ENCODE data around the gene FAM234B. TPM values are rescaled to one million over a fixed set of nuclear protein-coding genes. Genes with fewer than 3 reads are reported as not detected.
"Not testable (repeated sequence)": the region's sequence is repeated elsewhere in the genome, so short reads cannot be mapped to it uniquely, and the experiment has no call there.

The FAM234B gene
- total RNA-seq, 4 donors from 2014 or later = 24.0 to 32.3 (median 27.8) TPM

DNA sequence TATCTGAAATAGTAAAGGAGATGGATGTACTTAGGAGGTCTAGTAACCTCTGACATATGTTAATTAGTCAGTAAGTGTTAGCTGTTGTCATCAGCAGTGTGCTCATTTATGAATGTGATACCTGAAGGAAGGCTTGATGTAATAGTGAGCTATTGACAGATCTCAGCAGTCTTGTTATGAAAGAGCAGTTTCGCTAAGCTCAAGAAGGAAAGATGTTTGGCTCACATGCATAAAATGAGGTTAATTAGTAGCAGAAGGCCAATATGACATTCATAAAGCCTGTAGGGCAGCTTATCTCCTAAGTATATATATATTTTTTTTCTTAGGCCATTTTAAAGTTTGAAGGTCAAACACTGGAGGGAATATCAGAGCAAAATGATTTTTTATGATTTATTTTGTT is 2.8 kb downstream of the FAM234B start:
- DNase-seq (ENCODE audit: low spot score in 2 of 2) = no peak
- H3K27me3 ChIP-seq = no peaks in the 10 kb centered on the region

GRCh38 chr12:13049816-13050215 is 5.6 kb downstream of the FAM234B start:
- WGBS = 42% methylated on average over 3 of the region's 3 CpGs
- H3K9me3 ChIP-seq = no peaks in the 10 kb centered on the region
- H3K27me3 ChIP-seq = no peaks in the 10 kb centered on the region
- no peak for DNase-seq (ENCODE audit: low spot score in 2 of 2)
- H3K36me3 ChIP-seq = no peaks in the 10 kb centered on the region
- H3K27ac ChIP-seq = no peak overlapping the region
- no peak overlapping the region for H3K4me3 ChIP-seq
- TF ChIP-seq POLR2A (IDR thresholded peaks at IDR 0.05) (no peak), POLR2AphosphoS5 (IDR thresholded peaks at IDR 0.05) (no peak)
- TF ChIP-seq, protein P1, sequence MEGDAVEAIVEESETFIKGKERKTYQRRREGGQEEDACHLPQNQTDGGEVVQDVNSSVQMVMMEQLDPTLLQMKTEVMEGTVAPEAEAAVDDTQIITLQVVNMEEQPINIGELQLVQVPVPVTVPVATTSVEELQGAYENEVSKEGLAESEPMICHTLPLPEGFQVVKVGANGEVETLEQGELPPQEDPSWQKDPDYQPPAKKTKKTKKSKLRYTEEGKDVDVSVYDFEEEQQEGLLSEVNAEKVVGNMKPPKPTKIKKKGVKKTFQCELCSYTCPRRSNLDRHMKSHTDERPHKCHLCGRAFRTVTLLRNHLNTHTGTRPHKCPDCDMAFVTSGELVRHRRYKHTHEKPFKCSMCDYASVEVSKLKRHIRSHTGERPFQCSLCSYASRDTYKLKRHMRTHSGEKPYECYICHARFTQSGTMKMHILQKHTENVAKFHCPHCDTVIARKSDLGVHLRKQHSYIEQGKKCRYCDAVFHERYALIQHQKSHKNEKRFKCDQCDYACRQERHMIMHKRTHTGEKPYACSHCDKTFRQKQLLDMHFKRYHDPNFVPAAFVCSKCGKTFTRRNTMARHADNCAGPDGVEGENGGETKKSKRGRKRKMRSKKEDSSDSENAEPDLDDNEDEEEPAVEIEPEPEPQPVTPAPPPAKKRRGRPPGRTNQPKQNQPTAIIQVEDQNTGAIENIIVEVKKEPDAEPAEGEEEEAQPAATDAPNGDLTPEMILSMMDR (IDR thresholded peaks at IDR 0.05) = no peak
- H3K4me1 ChIP-seq = peaks cover 35% of the 10 kb centered on the region

More for the DNA sequence above, 2.8 kb downstream of the FAM234B start:
- WGBS = 80% methylated on average over 1 of the region's 1 CpG
- peaks cover 50% of the 10 kb centered on the region for H3K4me1 ChIP-seq
- no peak overlapping the region for H3K27ac ChIP-seq
- H3K4me3 ChIP-seq = no peak overlapping the region
- no peaks in the 10 kb centered on the region for H3K36me3 ChIP-seq
- H3K9me3 ChIP-seq = no peaks in the 10 kb centered on the region
- TF ChIP-seq EP300 (IDR thresholded peaks at IDR 0.05) (no peak), POLR2A (IDR thresholded peaks at IDR 0.05) (no peak), POLR2AphosphoS5 (IDR thresholded peaks at IDR 0.05) (no peak)
- TF ChIP-seq, protein P1 (IDR thresholded peaks at IDR 0.05) = no peak

GRCh38 chr12:13052421-13052820 is 8.2 kb downstream of the FAM234B start:
- Histone ChIP-seq H3K4me1 (peaks cover 22% of the 10 kb centered on the region), H3K9me3 (no peaks in the 10 kb centered on the region), H3K36me3 (peaks cover 6% of the 10 kb centered on the region), H3K27me3 (no peaks in the 10 kb centered on the region), H3K4me3 (no peak overlapping the region), H3K27ac (no peak overlapping the region)
- no peak for DNase-seq (ENCODE audit: low spot score in 2 of 2)
- WGBS = 48% methylated on average over 2 of the region's 2 CpGs
- TF ChIP-seq EP300 (IDR thresholded peaks at IDR 0.05) = no peak
- TF ChIP-seq POLR2AphosphoS5 (IDR thresholded peaks at IDR 0.05) = no peak
- no peak for TF ChIP-seq POLR2A (IDR thresholded peaks at IDR 0.05)
- TF ChIP-seq, protein P1 (IDR thresholded peaks at IDR 0.05) = no peak

DNA sequence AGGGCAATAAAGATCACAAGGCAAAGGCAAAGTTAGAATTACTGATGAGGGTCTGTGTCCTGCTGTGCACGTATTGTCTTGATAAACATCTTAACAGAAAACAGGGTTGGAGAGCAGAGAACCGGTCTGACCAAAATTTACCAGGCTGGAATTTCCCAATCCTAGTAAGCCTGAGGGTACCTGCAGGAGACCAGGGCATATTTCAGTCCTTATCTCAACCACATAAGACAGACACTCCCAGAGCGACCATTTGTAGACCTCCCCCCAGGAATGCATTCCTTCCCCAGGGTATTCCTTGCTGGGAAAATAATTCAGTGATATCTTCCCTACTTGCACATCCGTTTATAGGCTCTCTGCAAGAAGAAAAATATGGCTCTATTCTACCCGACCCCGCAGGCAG is 9.4 kb downstream of the FAM234B start:
- H3K4me1 ChIP-seq = peaks cover 22% of the 10 kb centered on the region
- H3K27me3 ChIP-seq; H3K27ac ChIP-seq; H3K9me3 ChIP-seq; DNase-seq (ENCODE audit: low spot score in 2 of 2); H3K4me3 ChIP-seq; H3K36me3 ChIP-seq: not testable (repeated sequence)
- WGBS = 84% methylated on average over 6 of the region's 6 CpGs

GRCh38 chr12:13060581-13060980 is 16.4 kb downstream of the FAM234B start:
- Histone ChIP-seq H3K4me3 (no peak overlapping the region), H3K9me3 (no peaks in the 10 kb centered on the region), H3K4me1 (no peaks in the 10 kb centered on the region), H3K27me3 (no peaks in the 10 kb centered on the region), H3K27ac (no peak overlapping the region), H3K36me3 (peaks cover 22% of the 10 kb centered on the region)
- DNase-seq (ENCODE audit: low spot score in 2 of 2) = no peak
- 85% methylated on average over 2 of the region's 2 CpGs for WGBS
- TF ChIP-seq, protein P1 (IDR thresholded peaks at IDR 0.05) = no peak

DNA sequence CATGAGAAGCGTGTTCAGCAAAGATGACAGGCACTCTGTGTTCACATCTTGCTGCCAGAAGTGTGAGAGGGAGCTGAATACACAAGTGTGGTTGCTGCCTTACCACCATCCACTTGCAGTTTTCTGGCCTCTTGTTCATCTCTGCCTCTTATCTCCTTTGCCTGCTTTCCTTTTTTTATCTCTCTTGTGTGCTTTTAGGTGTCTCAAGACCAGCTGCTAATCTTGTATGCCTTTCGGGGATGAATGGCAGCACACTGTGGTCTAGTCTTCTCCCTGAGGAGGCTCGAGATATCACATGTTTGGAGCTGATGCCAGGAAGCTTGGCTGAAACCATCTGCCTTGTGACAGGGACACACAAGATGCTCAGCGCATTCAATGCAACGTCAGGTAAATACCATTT is 17.2 kb downstream of the FAM234B start:
- H3K27me3 ChIP-seq = no peaks in the 10 kb centered on the region
- DNase-seq (ENCODE audit: low spot score in 2 of 2) = no peak
- H3K4me1 ChIP-seq = no peaks in the 10 kb centered on the region
- peaks cover 21% of the 10 kb centered on the region for H3K36me3 ChIP-seq
- TF ChIP-seq, protein P1 (IDR thresholded peaks at IDR 0.05) = no peak
- TF ChIP-seq POLR2AphosphoS5 (IDR thresholded peaks at IDR 0.05) (no peak), EP300 (IDR thresholded peaks at IDR 0.05) (no peak), POLR2A (IDR thresholded peaks at IDR 0.05) (no peak)
- peak overlapping the region; percentile 19 for H3K27ac ChIP-seq
- H3K4me3 ChIP-seq = no peak overlapping the region
- 82% methylated on average over 5 of the region's 5 CpGs for WGBS
- no peaks in the 10 kb centered on the region for H3K9me3 ChIP-seq
